K562 (cell line): ENCODE results near the gene GRIA3.

Source experiments
- GTF2F1 ChIP-seq: IDR thresholded peaks from 2 replicates; pipeline ENCODE4 v1.6.1; 2011; ENCODE audit warnings: low read depth, low read length, improper control_type of control experiment
- NR1H2 ChIP-seq: sonication (generic); formaldehyde crosslinking; IDR thresholded peaks from 2 replicates; pipeline ENCODE4 v1.4.0; 2020; ENCODE audit warnings: mild to moderate bottlenecking, missing genetic modification reagents
- POLR2AphosphoS5 ChIP-seq: IDR thresholded peaks from 2 replicates; pipeline ENCODE4 v1.6.1; 2011; ENCODE audit warnings: mild to moderate bottlenecking, low read depth, low read length, moderate library complexity; ENCODE audit not compliant: control insufficient read depth, insufficient read depth
- RAD21 ChIP-seq, 2 experiments: fragments of 250-450 bp in 1 of 2; fragments of 450-650 bp in 1 of 2; sonication (Bioruptor Pico) in 1 of 2; formaldehyde crosslinking in 1 of 2; IDR thresholded peaks in 1 of 2; conservative IDR thresholded peaks in 1 of 2; 2 replicates each; pipeline versions ENCODE4 v1.4.0 to v1.8.0; 2020 to 2022; ENCODE audit warnings: mild to moderate bottlenecking in 2 of 2, moderate library complexity in 1 of 2
- SRF ChIP-seq, 2 experiments: fragments of 250-450, 450-650 bp in 1 of 2; sonication (Bioruptor Pico) in 1 of 2; sonication (generic) in 1 of 2; formaldehyde crosslinking; IDR thresholded peaks; 2 replicates each; pipeline versions ENCODE4 v1.5.0 to v1.5.1; 2020 to 2022; ENCODE audit warnings: mild to moderate bottlenecking in 1 of 2, missing genetic modification reagents in 1 of 2
- TAF1 ChIP-seq: IDR thresholded peaks from 2 replicates; pipeline ENCODE4 v1.6.1; 2011; ENCODE audit warnings: mild to moderate bottlenecking, low read length, moderate library complexity; ENCODE audit not compliant: insufficient read depth, control insufficient read depth, severe bottlenecking; ENCODE audit errors: extremely low read depth
- ZNF347 ChIP-seq: fragments of 450-650 bp; formaldehyde crosslinking; IDR thresholded peaks from 2 replicates; pipeline ENCODE4 v1.4.0; 2020; ENCODE audit warnings: low read depth, mild to moderate bottlenecking, moderate library complexity
- ZNF639 ChIP-seq, 2 experiments: fragments of 200-800 bp in 1 of 2; sonication (Bioruptor generic) in 1 of 2; sonication (generic) in 1 of 2; formaldehyde crosslinking in 1 of 2; IDR thresholded peaks in 1 of 2; conservative IDR thresholded peaks in 1 of 2; 2 replicates each; pipeline versions ENCODE4 v1.5.0 to v1.6.1; 2016 to 2020; ENCODE audit warnings: missing compliant biosample characterization in 1 of 2, missing genetic modification characterization in 1 of 2, missing genetic modification reagents in 1 of 2
- TF ChIP-seq, protein P1 (sequence below): sonication (generic); formaldehyde crosslinking; IDR thresholded peaks from 2 replicates; pipeline ENCODE4 v1.8.1; 2023; ENCODE audit warnings: mild to moderate bottlenecking, missing genetic modification reagents, moderate library complexity
- TF ChIP-seq, protein P2 (sequence below), 3 experiments: IDR thresholded peaks in 2 of 3; conservative IDR thresholded peaks in 1 of 3; 2 replicates each; pipeline ENCODE4 v1.5.1; 2011 to 2012; ENCODE audit warnings: low read length in 3 of 3, mild to moderate bottlenecking in 3 of 3, control low read depth in 2 of 3, improper control_type of control experiment in 1 of 3, inconsistent platforms in 1 of 3, low read depth in 1 of 3, mixed read lengths in 1 of 3, moderate library complexity in 1 of 3; ENCODE audit not compliant: insufficient read depth in 2 of 3
- TF ChIP-seq, protein P3 (sequence below): sonication (generic); formaldehyde crosslinking; IDR thresholded peaks from 2 replicates; pipeline ENCODE4 v1.5.0; 2020; ENCODE audit warnings: missing genetic modification reagents

- TF ChIP-seq ZNF639 (CRISPR knock-in tag; conservative IDR thresholded peaks at IDR 0.05 in 1 of 2, IDR thresholded peaks at IDR 0.05 in 1 of 2): no peak
- no peak for TF ChIP-seq NR1H2
- TF ChIP-seq TAF1: no peak
- no peak for TF ChIP-seq RAD21 (CRISPR knock-in tag; conservative IDR thresholded peaks at IDR 0.05 in 1 of 2, IDR thresholded peaks at IDR 0.05 in 1 of 2)
- TF ChIP-seq, protein P1, sequence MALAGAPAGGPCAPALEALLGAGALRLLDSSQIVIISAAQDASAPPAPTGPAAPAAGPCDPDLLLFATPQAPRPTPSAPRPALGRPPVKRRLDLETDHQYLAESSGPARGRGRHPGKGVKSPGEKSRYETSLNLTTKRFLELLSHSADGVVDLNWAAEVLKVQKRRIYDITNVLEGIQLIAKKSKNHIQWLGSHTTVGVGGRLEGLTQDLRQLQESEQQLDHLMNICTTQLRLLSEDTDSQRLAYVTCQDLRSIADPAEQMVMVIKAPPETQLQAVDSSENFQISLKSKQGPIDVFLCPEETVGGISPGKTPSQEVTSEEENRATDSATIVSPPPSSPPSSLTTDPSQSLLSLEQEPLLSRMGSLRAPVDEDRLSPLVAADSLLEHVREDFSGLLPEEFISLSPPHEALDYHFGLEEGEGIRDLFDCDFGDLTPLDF (CRISPR knock-in tag): no peak
- TF ChIP-seq, protein P2, sequence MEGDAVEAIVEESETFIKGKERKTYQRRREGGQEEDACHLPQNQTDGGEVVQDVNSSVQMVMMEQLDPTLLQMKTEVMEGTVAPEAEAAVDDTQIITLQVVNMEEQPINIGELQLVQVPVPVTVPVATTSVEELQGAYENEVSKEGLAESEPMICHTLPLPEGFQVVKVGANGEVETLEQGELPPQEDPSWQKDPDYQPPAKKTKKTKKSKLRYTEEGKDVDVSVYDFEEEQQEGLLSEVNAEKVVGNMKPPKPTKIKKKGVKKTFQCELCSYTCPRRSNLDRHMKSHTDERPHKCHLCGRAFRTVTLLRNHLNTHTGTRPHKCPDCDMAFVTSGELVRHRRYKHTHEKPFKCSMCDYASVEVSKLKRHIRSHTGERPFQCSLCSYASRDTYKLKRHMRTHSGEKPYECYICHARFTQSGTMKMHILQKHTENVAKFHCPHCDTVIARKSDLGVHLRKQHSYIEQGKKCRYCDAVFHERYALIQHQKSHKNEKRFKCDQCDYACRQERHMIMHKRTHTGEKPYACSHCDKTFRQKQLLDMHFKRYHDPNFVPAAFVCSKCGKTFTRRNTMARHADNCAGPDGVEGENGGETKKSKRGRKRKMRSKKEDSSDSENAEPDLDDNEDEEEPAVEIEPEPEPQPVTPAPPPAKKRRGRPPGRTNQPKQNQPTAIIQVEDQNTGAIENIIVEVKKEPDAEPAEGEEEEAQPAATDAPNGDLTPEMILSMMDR (IDR thresholded peaks at IDR 0.05 in 2 of 3, conservative IDR thresholded peaks at IDR 0.05 in 1 of 3; ENCODE audit: insufficient read depth in 2 of 3, low read depth in 1 of 3, low read length in 3 of 3): no peak
- TF ChIP-seq POLR2AphosphoS5: no peak
- no peak for TF ChIP-seq SRF (CRISPR knock-in tag; IDR thresholded peaks at IDR 0.05)
- TF ChIP-seq, protein P3, sequence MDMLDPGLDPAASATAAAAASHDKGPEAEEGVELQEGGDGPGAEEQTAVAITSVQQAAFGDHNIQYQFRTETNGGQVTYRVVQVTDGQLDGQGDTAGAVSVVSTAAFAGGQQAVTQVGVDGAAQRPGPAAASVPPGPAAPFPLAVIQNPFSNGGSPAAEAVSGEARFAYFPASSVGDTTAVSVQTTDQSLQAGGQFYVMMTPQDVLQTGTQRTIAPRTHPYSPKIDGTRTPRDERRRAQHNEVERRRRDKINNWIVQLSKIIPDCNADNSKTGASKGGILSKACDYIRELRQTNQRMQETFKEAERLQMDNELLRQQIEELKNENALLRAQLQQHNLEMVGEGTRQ: no peak
- no peak for TF ChIP-seq GTF2F1
- TF ChIP-seq ZNF347: no peak
Measured at GRCh38 chrX:123322536-123322935, 138.5 kb downstream of the GRIA3 start.
